ENCODE data around the gene PDGFRB. TPM values are rescaled to one million over a fixed set of nuclear protein-coding genes. Genes with fewer than 3 reads are reported as not detected.

The PDGFRB gene
- total and polyA plus RNA-seq, 5 donors from 2014 or later: 0.03 TPM; not detected in 4

- H3K27ac Mint-ChIP-seq: no peak overlapping the region
- Histone ChIP-seq H3K4me3 (ENCODE audit: low read depth, low read length) (no peak overlapping the region), H3K9me3 (ENCODE audit: control insufficient read depth in 2 of 2, low read length in 2 of 2) (no peaks in the 10 kb centered on the region), H3K27ac (ENCODE audit: insufficient read depth, low read length, poor library complexity, severe bottlenecking) (no peak overlapping the region), H3K4me1 (ENCODE audit: control insufficient read depth, insufficient read depth, low read length, poor library complexity, severe bottlenecking) (no peaks in the 10 kb centered on the region), H3K27me3 (ENCODE audit: control insufficient read depth, insufficient read depth, low read length) (no peaks in the 10 kb centered on the region), H3K36me3 (ENCODE audit: control insufficient read depth, insufficient read depth, low read length) (no peaks in the 10 kb centered on the region)
- no peak for DNase-seq
- no peak overlapping the region for H3K4me3 Mint-ChIP-seq
- H3K36me3 Mint-ChIP-seq: no peaks in the 10 kb centered on the region
- no peaks in the 10 kb centered on the region for H3K4me1 Mint-ChIP-seq
- peaks cover 0 to 4% (median 0%) of the 10 kb centered on the region in 7 donors for H3K9me3 Mint-ChIP-seq
- peaks cover 20% of the 10 kb centered on the region for H3K27me3 Mint-ChIP-seq
- ATAC-seq (ENCODE audit: low read depth in 2 of 2): no peak
Observed at GRCh38 chr5:150195736-150196485, 40.3 kb upstream of the PDGFRB start.

GRCh38 chr5:150192462-150192861 is 36.8 kb upstream of the PDGFRB start:
- H3K36me3 ChIP-seq (ENCODE audit: control insufficient read depth, insufficient read depth, low read length): no peaks in the 10 kb centered on the region
- H3K9me3 Mint-ChIP-seq: no peaks in the 10 kb centered on the region
- no peak overlapping the region for H3K27ac ChIP-seq (ENCODE audit: insufficient read depth, low read length, poor library complexity, severe bottlenecking)
- no peak for ATAC-seq (ENCODE audit: low read depth in 2 of 2)
- H3K27me3 ChIP-seq (ENCODE audit: control insufficient read depth, insufficient read depth, low read length): peaks cover 3% of the 10 kb centered on the region
- no peaks in the 10 kb centered on the region for H3K4me1 ChIP-seq (ENCODE audit: control insufficient read depth, insufficient read depth, low read length, poor library complexity, severe bottlenecking)
- H3K9me3 ChIP-seq (ENCODE audit: control insufficient read depth in 2 of 2, low read length in 2 of 2): no peaks in the 10 kb centered on the region
- no peak for DNase-seq
- H3K36me3 Mint-ChIP-seq: no peaks in the 10 kb centered on the region
- H3K4me1 Mint-ChIP-seq: no peaks in the 10 kb centered on the region
- no peak overlapping the region for H3K4me3 ChIP-seq (ENCODE audit: low read depth, low read length)
- no peak overlapping the region for H3K27ac Mint-ChIP-seq
- peaks cover 37% of the 10 kb centered on the region for H3K27me3 Mint-ChIP-seq
- no peak overlapping the region for H3K4me3 Mint-ChIP-seq

GRCh38 chr5:150190987-150191386 is 35.3 kb upstream of the PDGFRB start:
- DNase-seq (no peak), ATAC-seq (ENCODE audit: low read depth in 2 of 2) (no peak)
- Histone ChIP-seq H3K27ac (ENCODE audit: insufficient read depth, low read length, poor library complexity, severe bottlenecking) (no peak overlapping the region), H3K27me3 (ENCODE audit: control insufficient read depth, insufficient read depth, low read length) (peaks cover 3% of the 10 kb centered on the region), H3K36me3 (ENCODE audit: control insufficient read depth, insufficient read depth, low read length) (no peaks in the 10 kb centered on the region), H3K4me3 (ENCODE audit: low read depth, low read length) (no peak overlapping the region), H3K4me1 (ENCODE audit: control insufficient read depth, insufficient read depth, low read length, poor library complexity, severe bottlenecking) (no peaks in the 10 kb centered on the region), H3K9me3 (ENCODE audit: control insufficient read depth in 2 of 2, low read length in 2 of 2) (no peaks in the 10 kb centered on the region)
- Mint-ChIP-seq H3K4me3 (no peak overlapping the region), H3K27ac (no peak overlapping the region), H3K9me3 (no peaks in the 10 kb centered on the region), H3K27me3 (peaks cover 44% of the 10 kb centered on the region), H3K36me3 (no peaks in the 10 kb centered on the region), H3K4me1 (no peaks in the 10 kb centered on the region)

GRCh38 chr5:150190503-150190979 is 34.9 kb upstream of the PDGFRB start:
- no peak for ATAC-seq (ENCODE audit: low read depth in 2 of 2)

GRCh38 chr5:150189728-150190502 is 34.3 kb upstream of the PDGFRB start, which contains the start of gene SLC6A7:
Gene SLC6A7 (plus strand): TSS chr5:150190062. CDS start chr5:150190328, 266 bp downstream.
- no peak within 1 kb of the TSS for H3K4me3 ChIP-seq (ENCODE audit: low read depth, low read length)
- Mint-ChIP-seq H3K36me3 (no peaks in the 10 kb centered on the region), H3K4me3 (no peak within 1 kb of the TSS), H3K27ac (no peak within 1 kb of the TSS), H3K4me1 (no peaks in the 10 kb centered on the region), H3K9me3 (no peaks in the 10 kb centered on the region), H3K27me3 (peaks cover 44% of the 10 kb centered on the region)
- no peak within 1 kb of the TSS for H3K27ac ChIP-seq (ENCODE audit: insufficient read depth, low read length, poor library complexity, severe bottlenecking)
- H3K4me1 ChIP-seq (ENCODE audit: control insufficient read depth, insufficient read depth, low read length, poor library complexity, severe bottlenecking): no peaks in the 10 kb centered on the region
- no peaks in the 10 kb centered on the region for H3K36me3 ChIP-seq (ENCODE audit: control insufficient read depth, insufficient read depth, low read length)
- ATAC-seq (ENCODE audit: low read depth in 2 of 2): no peak
- H3K27me3 ChIP-seq (ENCODE audit: control insufficient read depth, insufficient read depth, low read length): peaks cover 3% of the 10 kb centered on the region
- H3K9me3 ChIP-seq (ENCODE audit: control insufficient read depth in 2 of 2, low read length in 2 of 2): no peaks in the 10 kb centered on the region
- DNase-seq: no peak

More at GRCh38 chr5:150190503-150190979, 34.9 kb upstream of the PDGFRB start:
- Histone ChIP-seq H3K4me1 (ENCODE audit: control insufficient read depth, insufficient read depth, low read length, poor library complexity, severe bottlenecking) (no peaks in the 10 kb centered on the region), H3K4me3 (ENCODE audit: low read depth, low read length) (no peak overlapping the region), H3K36me3 (ENCODE audit: control insufficient read depth, insufficient read depth, low read length) (no peaks in the 10 kb centered on the region), H3K9me3 (ENCODE audit: control insufficient read depth in 2 of 2, low read length in 2 of 2) (no peaks in the 10 kb centered on the region), H3K27me3 (ENCODE audit: control insufficient read depth, insufficient read depth, low read length) (peaks cover 3% of the 10 kb centered on the region), H3K27ac (ENCODE audit: insufficient read depth, low read length, poor library complexity, severe bottlenecking) (no peak overlapping the region)
- Mint-ChIP-seq H3K36me3 (no peaks in the 10 kb centered on the region), H3K27me3 (peaks cover 44% of the 10 kb centered on the region), H3K9me3 (no peaks in the 10 kb centered on the region), H3K4me1 (no peaks in the 10 kb centered on the region), H3K4me3 (no peak overlapping the region), H3K27ac (no peak overlapping the region)
- DNase-seq: no peak

GRCh38 chr5:150189326-150189725 is 33.7 kb upstream of the PDGFRB start:
- Mint-ChIP-seq H3K4me3 (no peak overlapping the region), H3K27ac (no peak overlapping the region), H3K4me1 (no peaks in the 10 kb centered on the region), H3K27me3 (peaks cover 49% of the 10 kb centered on the region), H3K9me3 (no peaks in the 10 kb centered on the region), H3K36me3 (no peaks in the 10 kb centered on the region)
- Histone ChIP-seq H3K27me3 (ENCODE audit: control insufficient read depth, insufficient read depth, low read length) (peaks cover 3% of the 10 kb centered on the region), H3K36me3 (ENCODE audit: control insufficient read depth, insufficient read depth, low read length) (no peaks in the 10 kb centered on the region), H3K27ac (ENCODE audit: insufficient read depth, low read length, poor library complexity, severe bottlenecking) (no peak overlapping the region), H3K9me3 (ENCODE audit: control insufficient read depth in 2 of 2, low read length in 2 of 2) (no peaks in the 10 kb centered on the region), H3K4me3 (ENCODE audit: low read depth, low read length) (no peak overlapping the region), H3K4me1 (ENCODE audit: control insufficient read depth, insufficient read depth, low read length, poor library complexity, severe bottlenecking) (no peaks in the 10 kb centered on the region)
- DNase-seq: no peak
- no peak for ATAC-seq (ENCODE audit: low read depth in 2 of 2)

- ATAC-seq (ENCODE audit: low read depth in 2 of 2): no peak
Observed at GRCh38 chr5:150188146-150188842, 32.6 kb upstream of the PDGFRB start.

More at GRCh38 chr5:150188146-150188842, 32.6 kb upstream of the PDGFRB start:
- peaks cover 3% of the 10 kb centered on the region for H3K27me3 ChIP-seq (ENCODE audit: control insufficient read depth, insufficient read depth, low read length)
- no peaks in the 10 kb centered on the region for H3K36me3 ChIP-seq (ENCODE audit: control insufficient read depth, insufficient read depth, low read length)
- H3K4me1 Mint-ChIP-seq: no peaks in the 10 kb centered on the region
- no peak overlapping the region for H3K4me3 Mint-ChIP-seq
- H3K27ac Mint-ChIP-seq: no peak overlapping the region
- no peak overlapping the region for H3K27ac ChIP-seq (ENCODE audit: insufficient read depth, low read length, poor library complexity, severe bottlenecking)
- no peaks in the 10 kb centered on the region for H3K9me3 Mint-ChIP-seq
- no peak for DNase-seq
- H3K36me3 Mint-ChIP-seq: no peaks in the 10 kb centered on the region
- H3K9me3 ChIP-seq (ENCODE audit: control insufficient read depth in 2 of 2, low read length in 2 of 2): no peaks in the 10 kb centered on the region
- H3K4me3 ChIP-seq (ENCODE audit: low read depth, low read length): no peak overlapping the region
- no peaks in the 10 kb centered on the region for H3K4me1 ChIP-seq (ENCODE audit: control insufficient read depth, insufficient read depth, low read length, poor library complexity, severe bottlenecking)
- peaks cover 40% of the 10 kb centered on the region for H3K27me3 Mint-ChIP-seq
